CD4-positive, alpha-beta T cell treated with Interleukin-10 for 1 hour (primary cell): ENCODE measurements around the gene RUNX2.

Source experiments
- DNase-seq: peaks from one replicate; pipeline ENCODE4 v3.0.0-alpha.2; 2020

The RUNX2 gene

GRCh38 chr6:45415788-45416518 is 87.8 kb downstream of the RUNX2 start:
- DNase-seq: no peak

- DNase-seq: no peak
Measured at GRCh38 chr6:45416700-45417099, 88.6 kb downstream of the RUNX2 start.

DNA sequence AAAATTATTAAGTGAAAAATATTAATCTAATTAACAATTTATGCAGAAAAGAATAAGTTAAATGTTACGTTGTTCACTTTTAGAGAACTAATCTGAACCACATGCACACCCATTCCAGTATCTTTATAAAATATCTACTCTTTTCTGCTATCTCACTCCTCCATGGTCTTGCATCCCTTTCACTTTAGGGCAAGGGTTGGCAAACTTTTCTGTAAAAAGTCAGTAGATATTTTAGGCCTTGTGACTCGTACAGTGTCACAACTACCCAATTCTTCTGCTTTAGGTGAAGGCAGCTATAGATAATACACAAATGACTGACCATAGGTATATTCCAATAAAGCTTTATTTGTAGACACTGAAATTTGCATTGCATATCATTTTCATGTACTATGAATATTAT is 89.3 kb downstream of the RUNX2 start:
- DNase-seq: no peak

DNA sequence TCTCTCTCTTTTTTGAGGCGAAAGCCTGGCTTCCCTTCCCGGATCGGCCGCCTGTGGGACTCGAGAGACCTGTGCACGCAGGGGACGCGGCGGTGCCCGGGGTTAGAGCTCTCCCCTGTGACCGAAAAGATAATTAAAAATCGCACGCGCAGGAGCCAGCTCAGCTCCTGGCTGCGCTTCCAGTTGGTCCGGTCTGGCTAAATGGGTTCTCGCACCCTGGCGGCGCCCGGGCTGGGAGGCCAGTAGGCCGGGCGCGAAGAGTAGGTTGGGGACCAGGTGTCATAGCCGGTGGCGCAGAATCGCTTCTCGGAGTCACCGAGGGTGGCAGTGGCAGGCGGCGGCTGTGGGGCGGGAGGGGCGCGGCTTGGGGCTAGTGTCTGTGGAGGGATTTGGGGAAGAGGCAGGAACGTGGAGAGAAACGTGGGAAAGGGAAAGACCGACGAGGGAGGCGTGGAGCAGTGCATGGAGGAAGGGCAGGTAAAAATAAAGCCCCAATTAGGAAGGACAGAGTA is 91.5 kb downstream of the RUNX2 start:
- DNase-seq: peak; percentile 64

GRCh38 chr6:45420083-45420908 is 92.2 kb downstream of the RUNX2 start:
- peak; percentile 68 for DNase-seq

GRCh38 chr6:45420909-45421708 is 93.0 kb downstream of the RUNX2 start:
- no peak for DNase-seq

- DNase-seq: peak; percentile 47
Measured at GRCh38 chr6:45421709-45422502, 93.8 kb downstream of the RUNX2 start.

DNA sequence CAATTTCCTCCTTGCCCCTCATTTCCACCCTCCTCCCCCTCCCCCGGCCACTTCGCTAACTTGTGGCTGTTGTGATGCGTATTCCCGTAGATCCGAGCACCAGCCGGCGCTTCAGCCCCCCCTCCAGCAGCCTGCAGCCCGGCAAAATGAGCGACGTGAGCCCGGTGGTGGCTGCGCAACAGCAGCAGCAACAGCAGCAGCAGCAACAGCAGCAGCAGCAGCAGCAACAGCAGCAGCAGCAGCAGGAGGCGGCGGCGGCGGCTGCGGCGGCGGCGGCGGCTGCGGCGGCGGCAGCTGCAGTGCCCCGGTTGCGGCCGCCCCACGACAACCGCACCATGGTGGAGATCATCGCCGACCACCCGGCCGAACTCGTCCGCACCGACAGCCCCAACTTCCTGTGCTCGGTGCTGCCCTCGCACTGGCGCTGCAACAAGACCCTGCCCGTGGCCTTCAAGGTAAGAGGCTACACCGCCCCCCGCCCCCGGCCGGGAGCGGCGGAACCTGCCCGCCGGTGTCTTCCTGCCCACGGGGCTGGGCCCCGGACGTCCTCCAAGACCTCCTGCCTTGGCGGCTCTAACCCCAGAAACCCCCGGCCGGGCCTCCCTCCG is 94.5 kb downstream of the RUNX2 start:
- peak; percentile 75 for DNase-seq

GRCh38 chr6:45423111-45423823 is 95.1 kb downstream of the RUNX2 start:
- no peak for DNase-seq

DNA sequence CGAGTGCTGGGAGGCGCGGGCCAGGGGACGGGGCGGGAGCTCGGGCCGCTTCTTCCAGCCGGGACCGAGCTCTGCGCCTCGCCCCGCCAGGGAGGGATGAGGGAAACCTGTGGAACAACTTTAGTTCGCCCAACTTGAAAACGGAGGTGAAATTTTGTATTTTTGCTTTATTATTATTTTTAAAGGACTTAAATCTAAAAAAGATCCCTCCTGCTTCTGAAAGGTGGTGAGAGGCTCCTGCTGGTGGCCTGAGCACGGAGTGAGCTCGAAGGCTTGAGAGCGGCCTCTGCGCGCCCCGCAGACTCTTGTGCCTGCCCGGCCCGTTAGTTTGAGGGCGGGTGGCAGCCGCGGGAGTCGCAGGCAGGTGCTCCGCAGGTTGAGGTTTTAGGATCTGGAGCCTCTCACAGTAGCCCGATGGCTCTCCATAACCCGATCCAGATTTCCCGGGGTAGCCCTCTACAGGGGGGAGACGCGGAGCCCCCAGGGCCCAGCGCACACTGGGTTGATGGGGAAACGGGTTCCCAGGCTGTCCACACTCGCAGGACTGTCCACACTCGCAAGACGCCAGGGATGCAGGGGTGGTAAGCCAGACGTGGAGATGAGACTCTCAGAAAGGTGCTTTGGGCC is 95.8 kb downstream of the RUNX2 start:
- no peak for DNase-seq

GRCh38 chr6:45424451-45424861 is 96.3 kb downstream of the RUNX2 start:
- no peak for DNase-seq

GRCh38 chr6:45426251-45426650 is 98.1 kb downstream of the RUNX2 start:
- no peak for DNase-seq

- DNase-seq: no peak
Measured at GRCh38 chr6:45427726-45428125, 99.6 kb downstream of the RUNX2 start.

DNA sequence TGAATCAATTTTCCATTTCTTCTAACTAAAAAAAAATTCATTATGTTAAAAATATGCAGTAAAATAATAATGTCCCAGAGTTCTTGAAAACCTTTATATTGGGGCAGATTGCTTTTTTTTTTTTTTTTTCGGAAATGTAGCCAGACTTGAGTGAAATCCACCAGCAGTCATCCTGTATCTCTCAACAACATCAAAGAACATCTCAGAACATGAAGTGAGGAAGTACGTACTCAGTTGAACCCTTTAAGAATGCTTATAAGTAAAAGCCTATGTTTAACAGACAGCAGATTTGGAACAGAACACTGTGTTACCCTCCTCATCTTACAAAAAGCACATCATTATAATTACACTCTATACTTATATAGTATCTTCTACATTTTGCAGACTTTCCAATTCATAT is 100.6 kb downstream of the RUNX2 start:
- no peak for DNase-seq

- DNase-seq: no peak
Measured at GRCh38 chr6:45430590-45431202, 102.6 kb downstream of the RUNX2 start.

GRCh38 chr6:45431317-45432065 is 103.4 kb downstream of the RUNX2 start:
- no peak for DNase-seq

DNA sequence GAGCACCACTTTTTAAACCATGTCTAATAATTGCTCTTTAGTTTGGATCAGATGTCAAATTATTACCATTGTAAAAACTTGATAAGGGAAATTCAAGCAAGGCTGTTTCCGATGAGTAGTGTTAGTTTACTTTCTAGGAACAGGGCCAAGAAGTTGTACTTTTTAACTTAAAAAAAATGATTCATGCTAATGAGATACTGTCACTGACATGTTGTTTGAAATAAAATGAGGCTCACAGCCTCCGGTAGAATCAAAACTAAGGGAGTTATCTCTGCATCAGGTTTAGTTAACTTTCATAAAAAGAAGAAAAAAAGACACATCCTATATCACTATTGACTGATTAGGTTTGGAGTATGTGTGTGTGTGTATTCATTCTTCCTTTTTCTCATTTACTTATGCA is 104.8 kb downstream of the RUNX2 start:
- no peak for DNase-seq

DNA sequence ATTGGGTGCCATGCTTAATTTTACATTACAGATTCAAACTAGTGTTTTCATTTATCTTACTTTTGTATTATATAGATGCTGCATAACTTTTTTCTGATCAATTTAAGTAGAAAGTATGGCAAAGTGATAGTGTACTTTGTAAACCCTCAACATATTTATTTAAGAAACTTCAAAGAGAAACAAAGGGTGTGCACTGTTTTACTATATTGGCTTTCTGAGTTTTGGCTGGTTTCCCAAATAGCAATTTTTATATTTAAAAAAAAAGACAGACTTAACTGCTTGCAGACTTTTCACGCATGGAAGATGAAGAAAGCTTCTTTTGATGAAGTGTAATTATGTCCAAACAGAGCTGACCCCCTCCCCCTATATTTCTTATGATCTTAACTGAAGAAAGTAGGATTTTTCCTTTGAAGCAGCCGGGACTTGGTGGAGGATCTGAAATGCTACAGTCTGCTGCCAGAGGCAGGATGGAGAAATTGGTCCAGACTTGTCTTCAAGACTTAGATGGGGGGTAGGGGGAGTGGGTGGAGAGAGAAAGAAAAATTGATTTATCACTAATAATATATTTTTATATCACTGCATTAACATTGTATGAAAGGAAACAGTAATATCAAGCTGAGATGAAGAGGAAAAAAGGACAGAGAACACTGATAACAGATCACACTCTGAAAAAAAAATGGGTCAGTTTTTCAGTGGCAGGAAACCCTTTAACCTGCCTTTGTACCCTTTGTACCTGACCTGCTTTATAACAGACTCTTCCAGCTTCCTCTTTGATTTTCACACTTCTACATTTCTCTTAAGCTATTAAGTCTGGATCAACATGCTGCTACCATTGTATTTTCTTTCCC is 105.6 kb downstream of the RUNX2 start:
- no peak for DNase-seq

- no peak for DNase-seq
Measured at GRCh38 chr6:45434381-45434700, 106.2 kb downstream of the RUNX2 start.
